Activated naive CD4-positive, alpha-beta T cell treated with anti-CD3 and anti-CD28 coated beads, Interleukin-2, amount 50 U/mL, for 24 hours (primary cell): ENCODE results near the gene CCDC174.

Experiments used
- H3K27ac Mint-ChIP-seq: one replicate; pipeline ENCODE4 v1.8.0; 2021; ENCODE audit warnings: mild to moderate bottlenecking, mixed read lengths
- H3K27me3 Mint-ChIP-seq: one replicate; pipeline ENCODE4 v1.8.0; 2021; ENCODE audit warnings: mixed read lengths
- H3K36me3 Mint-ChIP-seq: one replicate; pipeline ENCODE4 v1.8.0; 2021; ENCODE audit warnings: mixed read lengths
- H3K4me1 Mint-ChIP-seq: one replicate; pipeline ENCODE4 v1.8.0; 2021; ENCODE audit warnings: mixed read lengths
- H3K4me3 Mint-ChIP-seq: one replicate; pipeline ENCODE4 v1.8.0; 2021; ENCODE audit warnings: mild to moderate bottlenecking, mixed read lengths
- H3K9me3 Mint-ChIP-seq: one replicate; pipeline ENCODE4 v1.8.0; 2021; ENCODE audit warnings: mixed read lengths

The CCDC174 gene

GRCh38 chr3:14663396-14664135 lies 12.0 kb downstream of the CCDC174 start:
- H3K4me3 Mint-ChIP-seq, result no peak overlapping the region
- H3K27me3 Mint-ChIP-seq, result no peaks in the 10 kb centered on the region
- peak overlapping the region; percentile 46 for H3K27ac Mint-ChIP-seq
- H3K36me3 Mint-ChIP-seq, result peaks cover 23% of the 10 kb centered on the region
- no peaks in the 10 kb centered on the region for H3K9me3 Mint-ChIP-seq
- H3K4me1 Mint-ChIP-seq, result peaks cover 3% of the 10 kb centered on the region

- H3K4me3 Mint-ChIP-seq, result no peak overlapping the region
- peaks cover 23% of the 10 kb centered on the region for H3K36me3 Mint-ChIP-seq
- H3K4me1 Mint-ChIP-seq, result peaks cover 3% of the 10 kb centered on the region
- no peaks in the 10 kb centered on the region for H3K9me3 Mint-ChIP-seq
- no peaks in the 10 kb centered on the region for H3K27me3 Mint-ChIP-seq
- H3K27ac Mint-ChIP-seq, result peak overlapping the region; percentile 53
Measured at GRCh38 chr3:14664170-14664569, 12.6 kb downstream of the CCDC174 start.

- Mint-ChIP-seq H3K36me3 (peaks cover 14% of the 10 kb centered on the region), H3K4me3 (no peak overlapping the region), H3K9me3 (no peaks in the 10 kb centered on the region), H3K4me1 (no peaks in the 10 kb centered on the region), H3K27ac (peak overlapping the region; percentile 70), H3K27me3 (no peaks in the 10 kb centered on the region)
Measured at GRCh38 chr3:14672588-14672987, 21.0 kb downstream of the CCDC174 start.

GRCh38 chr3:14674841-14675240 lies 23.3 kb downstream of the CCDC174 start, which contains the start of gene C3orf20:
TSS of gene C3orf20 (plus strand) at chr3:14675141. CDS start at chr3:14682714, 7,573 bp downstream.
- no peaks in the 10 kb centered on the region for H3K27me3 Mint-ChIP-seq
- no peak within 1 kb of the TSS for H3K4me3 Mint-ChIP-seq
- H3K27ac Mint-ChIP-seq, result no peak within 1 kb of the TSS
- no peaks in the 10 kb centered on the region for H3K9me3 Mint-ChIP-seq
- H3K36me3 Mint-ChIP-seq, result peaks cover 9% of the 10 kb centered on the region
- H3K4me1 Mint-ChIP-seq, result no peaks in the 10 kb centered on the region

- H3K4me3 Mint-ChIP-seq, result no peak overlapping the region
- H3K4me1 Mint-ChIP-seq, result no peaks in the 10 kb centered on the region
- peaks cover 11% of the 10 kb centered on the region for H3K9me3 Mint-ChIP-seq
- no peaks in the 10 kb centered on the region for H3K27me3 Mint-ChIP-seq
- peaks cover 12% of the 10 kb centered on the region for H3K36me3 Mint-ChIP-seq
- no peak overlapping the region for H3K27ac Mint-ChIP-seq
Measured at GRCh38 chr3:14676881-14677280, 25.3 kb downstream of the CCDC174 start.

GRCh38 chr3:14678015-14678503 lies 26.5 kb downstream of the CCDC174 start:
- no peak overlapping the region for H3K4me3 Mint-ChIP-seq
- no peaks in the 10 kb centered on the region for H3K4me1 Mint-ChIP-seq
- H3K27ac Mint-ChIP-seq, result no peak overlapping the region
- H3K27me3 Mint-ChIP-seq, result no peaks in the 10 kb centered on the region
- H3K9me3 Mint-ChIP-seq, result peaks cover 11% of the 10 kb centered on the region
- H3K36me3 Mint-ChIP-seq, result peaks cover 8% of the 10 kb centered on the region

- H3K9me3 Mint-ChIP-seq, result peaks cover 11% of the 10 kb centered on the region
- no peak overlapping the region for H3K27ac Mint-ChIP-seq
- H3K36me3 Mint-ChIP-seq, result peaks cover 6% of the 10 kb centered on the region
- H3K4me3 Mint-ChIP-seq, result no peak overlapping the region
- no peaks in the 10 kb centered on the region for H3K4me1 Mint-ChIP-seq
- H3K27me3 Mint-ChIP-seq, result no peaks in the 10 kb centered on the region
Measured at GRCh38 chr3:14680115-14680514, 28.6 kb downstream of the CCDC174 start.

- peaks cover 11% of the 10 kb centered on the region for H3K9me3 Mint-ChIP-seq
- no peak overlapping the region for H3K4me3 Mint-ChIP-seq
- H3K36me3 Mint-ChIP-seq, result peaks cover 6% of the 10 kb centered on the region
- H3K27me3 Mint-ChIP-seq, result no peaks in the 10 kb centered on the region
- H3K4me1 Mint-ChIP-seq, result no peaks in the 10 kb centered on the region
- no peak overlapping the region for H3K27ac Mint-ChIP-seq
Measured at GRCh38 chr3:14680716-14681115, 29.2 kb downstream of the CCDC174 start.

- peaks cover 6% of the 10 kb centered on the region for H3K36me3 Mint-ChIP-seq
- H3K27ac Mint-ChIP-seq, result no peak overlapping the region
- H3K27me3 Mint-ChIP-seq, result no peaks in the 10 kb centered on the region
- H3K4me3 Mint-ChIP-seq, result no peak overlapping the region
- no peaks in the 10 kb centered on the region for H3K4me1 Mint-ChIP-seq
- H3K9me3 Mint-ChIP-seq, result peaks cover 11% of the 10 kb centered on the region
Measured at GRCh38 chr3:14684447-14684846, 32.9 kb downstream of the CCDC174 start.

- no peaks in the 10 kb centered on the region for H3K27me3 Mint-ChIP-seq
- H3K4me1 Mint-ChIP-seq, result no peaks in the 10 kb centered on the region
- peaks cover 6% of the 10 kb centered on the region for H3K36me3 Mint-ChIP-seq
- peaks cover 8% of the 10 kb centered on the region for H3K9me3 Mint-ChIP-seq
- H3K4me3 Mint-ChIP-seq, result no peak overlapping the region
- no peak overlapping the region for H3K27ac Mint-ChIP-seq
Measured at GRCh38 chr3:14685179-14685578, 33.6 kb downstream of the CCDC174 start.

GRCh38 chr3:14687360-14687759 lies 35.8 kb downstream of the CCDC174 start:
- Mint-ChIP-seq H3K4me3 (no peak overlapping the region), H3K27ac (no peak overlapping the region), H3K9me3 (no peaks in the 10 kb centered on the region), H3K27me3 (no peaks in the 10 kb centered on the region), H3K36me3 (peaks cover 4% of the 10 kb centered on the region), H3K4me1 (no peaks in the 10 kb centered on the region)

GRCh38 chr3:14688525-14688924 lies 37.0 kb downstream of the CCDC174 start:
- H3K27ac Mint-ChIP-seq, result no peak overlapping the region
- H3K27me3 Mint-ChIP-seq, result no peaks in the 10 kb centered on the region
- no peaks in the 10 kb centered on the region for H3K4me1 Mint-ChIP-seq
- H3K36me3 Mint-ChIP-seq, result peaks cover 4% of the 10 kb centered on the region
- no peak overlapping the region for H3K4me3 Mint-ChIP-seq
- no peaks in the 10 kb centered on the region for H3K9me3 Mint-ChIP-seq

- H3K27me3 Mint-ChIP-seq, result no peaks in the 10 kb centered on the region
- H3K9me3 Mint-ChIP-seq, result no peaks in the 10 kb centered on the region
- H3K36me3 Mint-ChIP-seq, result peaks cover 5% of the 10 kb centered on the region
- no peaks in the 10 kb centered on the region for H3K4me1 Mint-ChIP-seq
- H3K27ac Mint-ChIP-seq, result no peak overlapping the region
- H3K4me3 Mint-ChIP-seq, result no peak overlapping the region
Measured at GRCh38 chr3:14689247-14689980, 37.9 kb downstream of the CCDC174 start.

GRCh38 chr3:14691239-14691638 lies 39.7 kb downstream of the CCDC174 start:
- Mint-ChIP-seq H3K9me3 (no peaks in the 10 kb centered on the region), H3K4me1 (no peaks in the 10 kb centered on the region), H3K36me3 (peaks cover 8% of the 10 kb centered on the region), H3K27me3 (no peaks in the 10 kb centered on the region), H3K27ac (no peak overlapping the region), H3K4me3 (no peak overlapping the region)

GRCh38 chr3:14691719-14692118 lies 40.2 kb downstream of the CCDC174 start:
- H3K9me3 Mint-ChIP-seq, result no peaks in the 10 kb centered on the region
- peaks cover 8% of the 10 kb centered on the region for H3K36me3 Mint-ChIP-seq
- H3K27ac Mint-ChIP-seq, result no peak overlapping the region

GRCh38 chr3:14698601-14699244 lies 47.2 kb downstream of the CCDC174 start:
- peaks cover 4% of the 10 kb centered on the region for H3K9me3 Mint-ChIP-seq
- no peak overlapping the region for H3K4me3 Mint-ChIP-seq
- peaks cover 13% of the 10 kb centered on the region for H3K36me3 Mint-ChIP-seq
- no peaks in the 10 kb centered on the region for H3K27me3 Mint-ChIP-seq
- no peak overlapping the region for H3K27ac Mint-ChIP-seq
- no peaks in the 10 kb centered on the region for H3K4me1 Mint-ChIP-seq

More at GRCh38 chr3:14691719-14692118, 40.2 kb downstream of the CCDC174 start:
- H3K27me3 Mint-ChIP-seq, result no peaks in the 10 kb centered on the region
- H3K4me3 Mint-ChIP-seq, result no peak overlapping the region
- H3K4me1 Mint-ChIP-seq, result no peaks in the 10 kb centered on the region
